Effector memory CD4-positive, alpha-beta T cell (primary cell): ENCODE results near the gene ZNF837.
A peak's percentile ranks its signal among the peaks of the same experiment; 100 is the strongest.
"Not testable (repeated sequence)": the region's sequence is repeated elsewhere in the genome, so short reads cannot be mapped to it uniquely, and the experiment has no call there.

Source experiments
- DNase-seq, 3 donors: peaks; one replicate each; pipeline ENCODE4 v3.0.0-alpha.2; 2020
- H3K27ac ChIP-seq: 2 replicates; pipeline ENCODE4 v1.7.0; 2013; ENCODE audit warnings: mild to moderate bottlenecking, low read length, moderate library complexity; ENCODE audit not compliant: insufficient read depth, poor library complexity, severe bottlenecking
- H3K27me3 ChIP-seq: replicated peaks from 2 replicates; pipeline ENCODE4 v1.7.0; 2013; ENCODE audit warnings: mild to moderate bottlenecking, low read length; ENCODE audit not compliant: insufficient read depth, control insufficient read depth, poor library complexity, severe bottlenecking
- H3K36me3 ChIP-seq: 2 replicates; pipeline ENCODE4 v1.7.0; 2013; ENCODE audit warnings: mild to moderate bottlenecking, low read length, moderate library complexity; ENCODE audit not compliant: control insufficient read depth, insufficient read depth
- H3K4me1 ChIP-seq: 2 replicates; pipeline ENCODE4 v1.7.0; 2013; ENCODE audit warnings: low read length, mild to moderate bottlenecking; ENCODE audit not compliant: control insufficient read depth, insufficient read depth, poor library complexity, severe bottlenecking
- H3K4me3 ChIP-seq: 2 replicates; pipeline ENCODE4 v1.7.0; 2013; ENCODE audit warnings: low read length, low read depth, mild to moderate bottlenecking; ENCODE audit not compliant: insufficient read depth, poor library complexity, severe bottlenecking
- H3K9me3 ChIP-seq: 2 replicates; pipeline ENCODE4 v1.7.0; 2013; ENCODE audit warnings: mild to moderate bottlenecking, low read length, moderate library complexity; ENCODE audit not compliant: control insufficient read depth

ZNF837 gene

GRCh38 chr19:58385891-58386575 lies 5.2 kb upstream of the ZNF837 start:
- DNase-seq: no peak

GRCh38 chr19:58385313-58385890 lies 4.6 kb upstream of the ZNF837 start:
- DNase-seq: no peak
- Histone ChIP-seq H3K27me3 (no peaks in the 10 kb centered on the region), H3K36me3 (peaks cover 6% of the 10 kb centered on the region), H3K27ac (peak overlapping the region; percentile 98), H3K4me3 (peak overlapping the region; percentile 71), H3K4me1 (peaks cover 35% of the 10 kb centered on the region), H3K9me3 (no peaks in the 10 kb centered on the region)

More at GRCh38 chr19:58385891-58386575, 5.2 kb upstream of the ZNF837 start:
- H3K4me3 ChIP-seq: peak overlapping the region; percentile 71
- H3K36me3 ChIP-seq: peaks cover 10% of the 10 kb centered on the region
- peaks cover 32% of the 10 kb centered on the region for H3K4me1 ChIP-seq
- no peaks in the 10 kb centered on the region for H3K9me3 ChIP-seq
- no peaks in the 10 kb centered on the region for H3K27me3 ChIP-seq
- H3K27ac ChIP-seq: peak overlapping the region; percentile 98

GRCh38 chr19:58382997-58383603 lies 2.3 kb upstream of the ZNF837 start:
- Histone ChIP-seq H3K27me3 (no peaks in the 10 kb centered on the region), H3K27ac (no peak overlapping the region), H3K9me3 (no peaks in the 10 kb centered on the region), H3K36me3 (no peaks in the 10 kb centered on the region), H3K4me3 (no peak overlapping the region), H3K4me1 (peaks cover 40% of the 10 kb centered on the region)
- no peak for DNase-seq

- Histone ChIP-seq H3K4me1 (peaks cover 29% of the 10 kb centered on the region), H3K27me3 (no peaks in the 10 kb centered on the region), H3K36me3 (no peaks in the 10 kb centered on the region), H3K27ac (peak overlapping the region; percentile 93), H3K4me3 (peak overlapping the region; percentile 51), H3K9me3 (no peaks in the 10 kb centered on the region)
- no peak for DNase-seq
Observed at GRCh38 chr19:58381460-58382212, 806 bp upstream of the ZNF837 start.

DNA sequence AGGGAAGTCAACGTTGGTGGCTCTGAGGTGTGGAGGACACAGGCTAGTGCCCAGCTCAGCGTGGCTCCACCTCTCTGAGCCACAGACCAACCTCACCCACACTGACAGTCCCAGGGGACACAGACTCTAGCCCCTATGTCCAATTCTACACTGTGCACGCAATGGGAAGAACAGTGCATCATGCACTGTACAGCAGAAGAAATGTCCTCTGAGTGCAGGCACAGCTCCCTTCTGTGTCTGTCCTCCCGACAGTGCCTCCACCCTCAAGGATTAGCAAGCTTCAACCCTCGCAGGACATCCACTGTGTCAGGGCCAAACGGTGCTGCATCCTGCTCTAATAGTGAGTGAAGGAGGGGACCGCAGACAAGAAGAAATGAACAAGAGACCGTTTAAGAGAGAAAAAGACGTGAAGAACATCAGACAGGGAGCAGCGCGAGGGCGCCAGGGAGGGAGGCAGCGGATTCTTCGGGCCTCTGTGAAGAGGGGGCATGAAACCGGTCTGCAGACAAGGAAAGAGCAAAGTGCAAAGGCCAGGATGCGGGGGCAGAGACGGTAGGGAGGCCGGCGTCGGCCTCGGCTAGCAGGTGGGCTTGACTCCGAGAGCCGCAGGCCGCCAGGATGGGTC lies 681 bp downstream of the ZNF837 start:
- H3K4me1 ChIP-seq: peaks cover 14% of the 10 kb centered on the region
- DNase-seq: no peak
- H3K4me3 ChIP-seq: peak overlapping the region; percentile 74
- H3K27ac ChIP-seq: peak overlapping the region; percentile 93
- no peaks in the 10 kb centered on the region for H3K36me3 ChIP-seq
- no peaks in the 10 kb centered on the region for H3K27me3 ChIP-seq
- H3K9me3 ChIP-seq: no peaks in the 10 kb centered on the region

GRCh38 chr19:58379246-58379645 lies 1.6 kb downstream of the ZNF837 start:
- Histone ChIP-seq H3K9me3 (no peaks in the 10 kb centered on the region), H3K27me3 (no peaks in the 10 kb centered on the region), H3K27ac (no peak overlapping the region), H3K4me3 (no peak overlapping the region), H3K36me3 (no peaks in the 10 kb centered on the region), H3K4me1 (peaks cover 14% of the 10 kb centered on the region)
- DNase-seq: no peak

GRCh38 chr19:58376724-58377123 lies 4.1 kb downstream of the ZNF837 start:
- DNase-seq, H3K9me3 ChIP-seq, H3K27ac ChIP-seq, H3K4me3 ChIP-seq, H3K4me1 ChIP-seq, H3K27me3 ChIP-seq, H3K36me3 ChIP-seq: not testable (repeated sequence)

DNA sequence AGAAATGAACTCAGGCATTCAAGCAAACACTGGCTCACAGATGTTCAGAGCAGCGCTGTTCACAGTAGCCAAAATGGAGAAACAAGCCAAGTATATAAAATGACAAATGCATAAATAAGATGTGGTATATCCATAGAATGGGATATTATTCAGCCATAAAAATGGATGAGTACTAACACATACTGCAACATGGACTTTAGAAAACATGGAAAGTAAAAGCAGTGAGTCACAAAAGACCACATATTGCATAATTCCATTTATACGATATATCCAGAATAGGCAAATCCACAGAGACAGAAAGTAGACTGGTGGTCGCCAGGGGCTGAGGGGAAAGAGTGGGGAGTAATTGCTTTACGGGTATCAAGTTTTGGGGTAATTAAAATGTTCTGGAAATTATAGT lies 6.6 kb downstream of the ZNF837 start:
- Histone ChIP-seq H3K27ac (no peak overlapping the region), H3K36me3 (no peaks in the 10 kb centered on the region), H3K9me3 (no peaks in the 10 kb centered on the region), H3K4me1 (no peaks in the 10 kb centered on the region), H3K27me3 (no peaks in the 10 kb centered on the region), H3K4me3 (no peak overlapping the region)
- DNase-seq: no peak

GRCh38 chr19:58372311-58373133 lies 8.3 kb downstream of the ZNF837 start:
- no peaks in the 10 kb centered on the region for H3K4me1 ChIP-seq
- no peak for DNase-seq
- H3K27me3 ChIP-seq: no peaks in the 10 kb centered on the region
- H3K36me3 ChIP-seq: no peaks in the 10 kb centered on the region
- no peak overlapping the region for H3K4me3 ChIP-seq
- no peak overlapping the region for H3K27ac ChIP-seq
- H3K9me3 ChIP-seq: no peaks in the 10 kb centered on the region
